Activated CD4-positive, alpha-beta T cell treated with anti-CD3 and anti-CD28 coated beads, Interleukin-2, amount 50 U/mL, for 4 hours (primary cell): ENCODE measurements around the gene APOH.

Source experiments
- DNase-seq, 2 experiments: peaks; one replicate each; pipeline ENCODE4 v3.0.0-alpha.2; 2020

Gene APOH

DNA sequence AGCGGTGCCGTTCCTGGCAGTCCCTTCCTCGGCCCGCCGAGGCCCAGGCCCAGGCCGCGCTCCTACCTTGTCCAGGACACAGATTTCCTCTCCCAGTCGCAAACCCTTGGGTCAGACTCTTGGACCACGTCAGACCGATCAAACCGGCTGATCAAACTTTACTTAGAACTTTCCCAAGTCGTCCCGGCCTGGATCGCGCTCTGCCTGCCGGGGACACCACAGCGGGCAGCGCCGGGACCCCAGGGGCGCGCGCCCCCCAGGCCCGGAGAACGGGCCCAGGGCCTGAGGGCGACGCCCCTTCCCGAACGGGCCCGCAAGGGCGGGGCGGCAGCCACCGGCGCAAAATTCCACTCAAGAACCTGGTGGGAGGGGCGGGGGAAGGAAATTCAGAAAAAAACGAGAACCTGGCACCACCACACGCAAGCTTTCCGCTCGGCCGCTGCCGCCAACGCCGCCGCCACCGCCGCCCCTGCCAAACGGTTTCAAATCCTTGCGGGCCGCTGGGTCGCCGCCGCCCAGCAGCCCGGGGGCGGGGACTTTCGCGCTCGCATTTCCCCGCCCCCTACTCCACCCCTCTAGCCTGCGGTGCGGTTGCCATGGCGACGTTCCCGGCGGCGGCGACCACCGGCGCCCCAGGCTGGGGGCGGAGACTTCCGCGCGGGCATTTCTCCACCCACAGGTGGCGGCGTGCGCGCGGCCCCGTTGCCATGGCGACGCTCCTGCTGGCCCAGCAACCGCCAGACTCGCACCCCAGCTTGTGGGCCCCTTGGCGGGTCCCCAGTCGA lies 37.4 kb downstream of the APOH start, which contains the start of gene CEP112:
CEP112 (minus strand) TSS at position 541 of the 785 bp plus-strand sequence.
- DNase-seq, result peak; percentile 79 to 85

GRCh38 chr17:66190738-66191592 lies 38.2 kb downstream of the APOH start:
- no peak for DNase-seq

- DNase-seq, result no peak
These were observed 41.5 kb downstream of the APOH start for GRCh38 chr17:66187718-66188117.

GRCh38 chr17:66185862-66186261 lies 43.4 kb downstream of the APOH start:
- DNase-seq, result no peak

GRCh38 chr17:66184392-66184791 lies 44.8 kb downstream of the APOH start:
- DNase-seq, result no peak

DNA sequence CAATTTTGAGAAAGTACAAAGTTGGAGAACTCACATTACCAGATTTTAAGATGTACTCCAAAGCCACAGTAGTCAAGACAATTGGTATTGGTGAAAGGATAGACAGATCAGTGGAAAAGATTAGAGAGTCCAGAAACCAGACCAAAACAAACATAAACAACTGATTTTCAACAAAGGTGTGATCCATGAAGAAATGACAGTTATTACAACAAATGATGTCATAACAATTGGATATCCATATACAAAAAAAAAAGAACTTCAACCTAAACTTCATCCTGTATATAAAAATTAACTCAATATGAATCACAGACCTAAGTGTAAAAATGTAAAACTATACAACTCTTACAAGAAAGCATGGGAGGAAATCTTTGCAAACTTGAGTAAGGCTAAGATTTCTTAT lies 45.7 kb downstream of the APOH start:
- DNase-seq, result no peak

DNA sequence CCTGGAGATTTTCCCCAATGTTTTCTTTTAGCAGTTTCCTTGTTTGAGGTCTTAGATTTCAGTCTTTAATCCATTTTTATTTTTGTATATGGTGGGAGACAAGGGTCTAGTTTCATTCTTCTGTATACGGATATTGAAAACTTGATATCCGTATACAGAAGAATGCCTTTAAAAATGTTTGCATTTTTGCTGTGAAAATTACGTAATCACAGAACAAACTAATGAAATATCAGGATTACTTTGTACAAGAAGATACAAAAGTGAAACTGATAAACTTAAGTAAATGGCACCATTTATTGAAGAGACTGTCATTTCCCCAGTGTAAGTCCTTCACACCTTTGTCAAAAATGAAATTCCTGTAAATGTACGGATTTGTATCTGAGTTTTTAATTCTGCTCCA lies 50.6 kb downstream of the APOH start:
- no peak for DNase-seq

DNA sequence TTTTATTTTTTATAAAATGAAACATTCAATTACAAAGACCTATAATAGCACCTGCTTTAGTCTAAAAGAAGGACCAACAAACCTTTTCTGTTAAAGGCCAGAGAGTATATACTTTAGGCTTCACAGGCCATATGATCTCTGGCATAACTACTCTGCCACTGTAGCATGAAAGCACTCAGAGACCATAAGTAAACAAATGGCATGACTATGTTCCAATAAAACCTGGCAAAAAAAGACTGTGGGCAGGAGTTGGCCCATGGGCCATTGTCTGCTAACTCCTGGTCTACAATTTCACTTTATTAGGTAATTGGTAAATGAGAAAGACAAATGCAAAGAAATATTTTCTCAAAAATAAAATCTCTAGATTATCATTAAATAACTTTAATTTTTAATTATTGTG lies 52.2 kb downstream of the APOH start:
- DNase-seq, result no peak

DNA sequence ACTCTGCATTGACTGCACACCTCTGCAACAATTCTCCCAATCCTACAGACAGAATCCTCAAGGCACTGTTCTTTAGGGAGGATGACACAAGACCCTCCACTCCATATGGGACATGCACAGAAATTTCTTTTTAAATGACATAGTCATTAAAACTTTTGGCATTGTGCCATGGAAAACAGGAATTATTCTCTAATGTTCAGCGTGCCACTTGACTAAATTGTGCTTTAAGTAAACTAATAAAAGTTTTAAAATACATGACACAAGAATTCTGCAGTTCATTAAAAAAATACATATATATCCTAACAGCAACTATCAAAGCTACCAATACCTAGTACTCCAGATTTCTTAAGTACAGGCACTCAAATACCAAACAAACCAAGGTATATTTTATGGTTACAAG lies 53.3 kb downstream of the APOH start:
- DNase-seq, result no peak

- DNase-seq, result no peak
These were observed 56.5 kb downstream of the APOH start for GRCh38 chr17:66172691-66173223.

DNA sequence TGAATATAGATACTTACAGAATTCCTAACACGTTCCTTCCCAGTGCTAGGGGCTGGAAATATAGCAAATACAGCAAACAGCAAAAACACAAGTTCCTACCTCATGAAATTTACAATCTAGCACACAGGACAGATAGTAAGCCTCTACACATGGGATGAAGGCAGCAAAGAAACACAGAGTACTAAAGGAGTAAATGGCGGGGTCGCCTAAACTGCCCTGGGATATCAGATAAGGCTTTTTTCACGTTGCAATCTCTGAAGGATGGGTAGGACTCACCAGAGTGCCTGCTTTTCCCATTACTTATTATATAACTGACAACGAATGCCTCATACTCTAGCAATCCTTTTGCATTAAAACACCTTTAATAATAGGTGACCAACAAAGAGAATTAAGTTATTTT lies 57.1 kb downstream of the APOH start:
- DNase-seq, result no peak

- DNase-seq, result no peak
These were observed 57.5 kb downstream of the APOH start for GRCh38 chr17:66171692-66172091.

- DNase-seq, result no peak
These were observed 58.0 kb downstream of the APOH start for GRCh38 chr17:66171172-66171571.

DNA sequence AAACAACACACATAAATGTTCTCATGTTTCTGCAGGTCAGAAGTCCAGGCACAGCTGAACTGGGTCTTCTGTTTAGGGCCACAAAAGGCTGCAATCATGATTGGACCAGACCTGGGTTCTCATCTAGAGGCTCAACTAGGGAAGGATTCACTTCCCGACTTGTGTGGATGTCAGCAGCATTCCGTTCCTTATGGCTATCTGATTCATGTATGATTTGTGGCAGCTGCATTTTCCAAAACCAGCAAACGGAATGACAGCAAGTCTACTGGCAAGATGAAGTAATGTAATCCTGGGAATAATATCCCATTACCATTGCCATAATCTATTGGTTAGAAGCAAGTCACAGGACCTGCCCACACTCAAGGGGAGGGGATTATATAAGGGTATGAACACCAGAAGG lies 59.4 kb downstream of the APOH start:
- DNase-seq, result no peak

DNA sequence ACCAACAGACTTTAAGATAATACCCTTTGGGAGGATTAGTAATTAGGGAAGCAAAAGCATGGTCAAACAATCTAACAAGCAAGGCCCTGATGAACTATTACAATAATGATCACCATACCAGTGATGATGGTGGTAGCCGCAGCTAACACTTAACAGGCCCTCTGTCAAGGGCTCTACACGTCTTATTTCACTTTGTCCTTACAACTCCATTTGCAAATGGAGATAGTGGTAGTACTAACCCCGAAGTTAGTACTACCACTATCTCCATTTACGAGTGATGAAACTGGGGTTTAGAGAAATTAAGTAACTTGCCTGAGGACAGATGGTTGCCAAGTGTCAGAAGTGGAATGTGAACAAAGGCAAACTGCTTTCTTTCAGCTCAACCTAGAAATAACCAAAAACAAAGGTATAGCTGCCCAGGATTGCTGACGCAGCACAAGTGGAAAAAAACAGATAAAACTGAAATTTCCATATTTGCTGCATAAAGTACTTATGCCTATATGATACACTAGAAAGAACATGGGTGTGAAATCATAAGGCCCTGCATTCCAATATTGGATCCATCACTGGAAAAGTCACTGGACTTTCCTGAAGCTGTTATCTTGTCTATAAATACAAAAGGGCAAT lies 61.9 kb downstream of the APOH start:
- no peak for DNase-seq

- DNase-seq, result no peak
These were observed 63.6 kb downstream of the APOH start for GRCh38 chr17:66165537-66166123.
